ENCODE results near the gene EPB41L2.

The EPB41L2 gene

DNA sequence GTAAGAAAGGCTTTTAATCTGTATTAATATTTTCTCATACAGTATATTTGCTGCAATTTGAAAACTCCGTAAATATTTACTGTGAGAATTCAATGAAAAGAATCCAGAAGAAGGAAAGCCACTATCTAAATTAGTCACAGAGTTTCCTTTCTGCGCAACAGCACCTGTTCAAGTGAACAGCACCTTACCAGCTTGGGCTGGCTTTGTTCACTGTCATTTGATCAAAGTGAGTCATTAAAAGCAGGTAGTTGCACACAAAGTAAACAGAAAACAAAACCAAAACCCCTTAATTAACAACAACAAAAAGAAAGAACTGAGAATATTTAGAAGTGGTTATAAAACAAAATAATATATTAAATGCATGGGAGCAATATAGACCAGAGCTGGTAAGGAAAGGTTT, 223.0 kb downstream of the EPB41L2 start:
- no peaks in the 10 kb centered on the region for H3K4me1 ChIP-seq (ENCODE audit: control insufficient read depth, insufficient read depth, low read length, unreplicated experiment)
- no peaks in the 10 kb centered on the region for H3K27me3 ChIP-seq (ENCODE audit: insufficient read depth, low read length)
- no peak overlapping the region for H2AFZ ChIP-seq (ENCODE audit: low read length, unreplicated experiment)
- H3K4me3 ChIP-seq (ENCODE audit: low read depth, low read length) = no peak overlapping the region
- no peaks in the 10 kb centered on the region for H3K36me3 ChIP-seq (ENCODE audit: insufficient read depth, low read length)
- H3K79me2 ChIP-seq (ENCODE audit: control insufficient read depth, insufficient read depth, low read length, unreplicated experiment) = no peaks in the 10 kb centered on the region
- H3K27ac ChIP-seq (ENCODE audit: low read depth, low read length) = no peak overlapping the region

- H3K4me3 ChIP-seq (ENCODE audit: low read depth, low read length) = no peak overlapping the region
- no peak overlapping the region for H3K27ac ChIP-seq (ENCODE audit: low read depth, low read length)
Measured at GRCh38 chr6:130839379-130839778, 223.7 kb downstream of the EPB41L2 start.

DNA sequence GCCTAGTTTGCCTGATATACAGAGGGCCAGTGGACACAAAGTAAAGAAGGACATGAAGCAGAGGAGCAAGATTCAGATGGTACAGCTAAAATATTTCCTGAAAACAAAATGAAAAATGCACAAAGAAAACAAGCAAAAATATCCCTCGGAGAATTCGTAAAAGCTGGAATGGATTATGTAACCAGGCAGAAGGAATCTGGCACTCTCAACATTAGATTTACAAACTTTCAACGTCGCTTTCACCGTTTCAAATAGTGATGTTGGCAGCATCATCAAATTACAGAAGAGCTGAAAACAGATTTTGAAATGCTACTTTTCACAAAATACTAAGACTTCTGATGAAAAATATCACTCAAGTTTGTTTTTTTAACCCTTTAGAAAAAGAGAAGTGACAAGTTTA, 224.1 kb downstream of the EPB41L2 start:
- Histone ChIP-seq H3K27ac (ENCODE audit: low read depth, low read length) (no peak overlapping the region), H3K4me1 (ENCODE audit: control insufficient read depth, insufficient read depth, low read length, unreplicated experiment) (no peaks in the 10 kb centered on the region)

More at GRCh38 chr6:130839379-130839778, 223.7 kb downstream of the EPB41L2 start:
- no peaks in the 10 kb centered on the region for H3K79me2 ChIP-seq (ENCODE audit: control insufficient read depth, insufficient read depth, low read length, unreplicated experiment)
- no peaks in the 10 kb centered on the region for H3K4me1 ChIP-seq (ENCODE audit: control insufficient read depth, insufficient read depth, low read length, unreplicated experiment)
- H3K36me3 ChIP-seq (ENCODE audit: insufficient read depth, low read length) = no peaks in the 10 kb centered on the region
- no peaks in the 10 kb centered on the region for H3K27me3 ChIP-seq (ENCODE audit: insufficient read depth, low read length)
- H2AFZ ChIP-seq (ENCODE audit: low read length, unreplicated experiment) = no peak overlapping the region

DNA sequence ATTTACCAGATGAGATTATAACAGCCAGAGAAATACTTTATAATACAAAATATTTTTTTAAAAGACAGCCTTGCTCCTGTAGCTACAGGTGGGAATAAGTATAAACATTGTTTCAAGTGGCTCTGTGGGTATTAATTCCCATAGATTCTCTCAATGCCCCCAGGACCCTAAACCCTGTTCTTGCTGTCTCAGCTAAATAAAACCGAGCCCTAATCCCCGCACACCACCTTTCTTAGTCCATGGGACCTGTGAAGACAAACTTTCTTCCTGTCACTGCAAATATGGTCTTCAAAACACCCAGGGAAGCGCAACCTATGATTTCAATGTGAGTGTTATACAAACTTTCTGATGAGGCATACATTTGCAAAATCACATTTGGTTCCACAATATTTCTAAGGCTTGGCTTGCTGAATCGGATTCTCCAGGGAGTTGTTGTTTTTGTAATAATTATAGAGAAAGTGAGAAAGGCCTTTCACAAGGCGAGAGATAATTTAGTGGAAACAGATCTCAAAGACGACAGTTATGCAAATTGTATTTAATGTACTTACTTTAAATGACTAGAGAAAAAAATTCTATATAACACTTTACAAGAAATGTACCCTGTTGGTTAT, 224.7 kb downstream of the EPB41L2 start:
- Histone ChIP-seq H2AFZ (ENCODE audit: low read length, unreplicated experiment) (no peak overlapping the region), H3K27me3 (ENCODE audit: insufficient read depth, low read length) (no peaks in the 10 kb centered on the region), H3K4me3 (ENCODE audit: low read depth, low read length) (no peak overlapping the region), H3K36me3 (ENCODE audit: insufficient read depth, low read length) (no peaks in the 10 kb centered on the region), H3K27ac (ENCODE audit: low read depth, low read length) (no peak overlapping the region), H3K79me2 (ENCODE audit: control insufficient read depth, insufficient read depth, low read length, unreplicated experiment) (no peaks in the 10 kb centered on the region), H3K4me1 (ENCODE audit: control insufficient read depth, insufficient read depth, low read length, unreplicated experiment) (no peaks in the 10 kb centered on the region)

More for the DNA sequence above, 224.1 kb downstream of the EPB41L2 start:
- Histone ChIP-seq H3K79me2 (ENCODE audit: control insufficient read depth, insufficient read depth, low read length, unreplicated experiment) (no peaks in the 10 kb centered on the region), H3K4me3 (ENCODE audit: low read depth, low read length) (no peak overlapping the region), H2AFZ (ENCODE audit: low read length, unreplicated experiment) (no peak overlapping the region), H3K27me3 (ENCODE audit: insufficient read depth, low read length) (no peaks in the 10 kb centered on the region), H3K36me3 (ENCODE audit: insufficient read depth, low read length) (no peaks in the 10 kb centered on the region)

- no peaks in the 10 kb centered on the region for H3K27me3 ChIP-seq (ENCODE audit: insufficient read depth, low read length)
- H3K79me2 ChIP-seq (ENCODE audit: control insufficient read depth, insufficient read depth, low read length, unreplicated experiment) = no peaks in the 10 kb centered on the region
- H2AFZ ChIP-seq (ENCODE audit: low read length, unreplicated experiment) = no peak overlapping the region
- H3K27ac ChIP-seq (ENCODE audit: low read depth, low read length) = no peak overlapping the region
- H3K4me1 ChIP-seq (ENCODE audit: control insufficient read depth, insufficient read depth, low read length, unreplicated experiment) = no peaks in the 10 kb centered on the region
- H3K4me3 ChIP-seq (ENCODE audit: low read depth, low read length) = no peak overlapping the region
- no peaks in the 10 kb centered on the region for H3K36me3 ChIP-seq (ENCODE audit: insufficient read depth, low read length)
Measured at GRCh38 chr6:130837067-130837466, 226.0 kb downstream of the EPB41L2 start.

DNA sequence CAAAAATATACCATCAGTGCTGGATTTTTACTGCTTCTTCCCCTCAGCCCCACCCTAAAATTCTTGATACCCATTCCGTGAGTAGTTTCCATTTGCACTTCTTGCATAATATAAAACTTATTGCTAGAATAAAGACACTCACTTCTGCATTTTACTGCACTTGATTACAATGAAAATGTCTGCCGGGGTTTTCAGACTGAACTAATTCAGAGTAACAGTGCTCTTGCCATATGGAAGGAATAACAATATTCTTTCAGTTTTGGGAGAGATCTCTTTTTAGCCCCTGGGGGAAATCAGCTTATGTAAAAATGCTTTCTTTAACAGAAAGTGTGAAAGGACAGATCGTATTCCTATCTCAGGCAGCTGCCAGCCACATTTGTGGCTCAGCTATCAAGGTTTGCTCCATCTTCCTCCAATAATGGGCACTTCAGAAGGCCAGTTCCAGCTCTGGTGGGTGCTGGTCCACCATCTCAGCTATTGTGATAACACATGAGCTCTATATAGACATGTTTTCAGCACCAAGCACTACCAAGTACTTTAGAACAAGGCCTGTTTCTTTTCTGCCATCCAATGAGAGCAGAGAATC, 226.9 kb downstream of the EPB41L2 start:
- Histone ChIP-seq H3K4me3 (ENCODE audit: low read depth, low read length) (no peak overlapping the region), H3K36me3 (ENCODE audit: insufficient read depth, low read length) (no peaks in the 10 kb centered on the region), H3K4me1 (ENCODE audit: control insufficient read depth, insufficient read depth, low read length, unreplicated experiment) (no peaks in the 10 kb centered on the region)

DNA sequence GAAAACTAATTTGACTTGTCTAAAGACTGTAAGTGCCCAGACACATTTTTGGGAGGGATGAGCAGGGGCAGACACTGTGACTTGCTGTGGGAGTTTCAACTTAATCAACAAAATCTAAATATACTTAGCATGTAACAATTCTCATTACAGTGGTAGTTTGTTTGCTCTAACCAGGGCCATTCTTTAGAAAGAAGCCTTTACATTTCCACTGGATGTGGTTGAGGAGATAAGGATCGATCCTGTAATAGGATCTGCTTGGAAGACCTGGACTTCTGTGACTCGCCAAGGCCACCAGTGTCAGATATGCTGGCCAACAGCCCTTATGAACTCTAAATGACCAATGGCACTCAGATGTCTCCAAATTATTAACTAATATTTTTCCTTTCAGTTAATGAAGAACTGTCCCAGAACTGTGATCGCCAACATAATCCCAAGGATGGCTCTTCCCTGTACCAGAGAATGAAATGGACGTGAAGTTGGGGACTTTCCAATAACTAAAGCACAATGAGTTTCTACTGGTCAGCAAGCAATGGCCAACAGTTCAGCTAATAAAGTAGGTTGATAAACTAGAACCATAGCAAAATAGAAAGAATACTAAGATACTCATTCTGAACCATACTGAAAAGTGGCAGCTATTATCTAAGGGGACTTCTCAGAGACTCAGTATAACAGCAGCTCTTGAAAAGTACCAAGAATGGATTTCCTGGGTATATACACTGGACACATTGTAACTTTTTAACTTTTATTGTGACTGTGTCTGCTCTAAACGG, 228.4 kb downstream of the EPB41L2 start:
- H3K4me3 ChIP-seq (ENCODE audit: low read depth, low read length) = no peak overlapping the region
- H3K79me2 ChIP-seq (ENCODE audit: control insufficient read depth, insufficient read depth, low read length, unreplicated experiment) = no peaks in the 10 kb centered on the region
- H3K27ac ChIP-seq (ENCODE audit: low read depth, low read length) = no peak overlapping the region
- no peak overlapping the region for H2AFZ ChIP-seq (ENCODE audit: low read length, unreplicated experiment)
- H3K36me3 ChIP-seq (ENCODE audit: insufficient read depth, low read length) = no peaks in the 10 kb centered on the region
- no peaks in the 10 kb centered on the region for H3K4me1 ChIP-seq (ENCODE audit: control insufficient read depth, insufficient read depth, low read length, unreplicated experiment)
- no peaks in the 10 kb centered on the region for H3K27me3 ChIP-seq (ENCODE audit: insufficient read depth, low read length)

More for the DNA sequence above, 226.9 kb downstream of the EPB41L2 start:
- H3K79me2 ChIP-seq (ENCODE audit: control insufficient read depth, insufficient read depth, low read length, unreplicated experiment) = no peaks in the 10 kb centered on the region
- H3K27me3 ChIP-seq (ENCODE audit: insufficient read depth, low read length) = no peaks in the 10 kb centered on the region
- H2AFZ ChIP-seq (ENCODE audit: low read length, unreplicated experiment) = no peak overlapping the region
- H3K27ac ChIP-seq (ENCODE audit: low read depth, low read length) = no peak overlapping the region

DNA sequence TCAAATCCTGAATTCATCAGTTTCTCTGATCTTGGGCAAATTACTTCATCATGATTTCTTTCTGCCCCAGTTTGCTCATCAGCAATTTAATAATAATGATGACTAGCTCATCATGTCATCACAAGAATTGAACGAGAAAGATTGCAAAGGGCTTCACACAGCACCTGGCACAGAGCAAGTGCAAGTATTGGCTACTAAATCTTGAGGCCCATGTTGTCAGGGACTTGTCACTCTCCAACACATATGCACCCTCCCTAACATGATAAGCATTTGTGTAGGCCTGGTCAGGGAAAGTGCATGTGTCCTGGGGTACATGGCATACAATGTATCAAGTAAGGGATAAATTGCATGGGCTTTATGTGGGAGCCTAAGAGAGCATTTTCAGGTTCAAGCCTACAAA, 229.5 kb downstream of the EPB41L2 start:
- H3K27me3 ChIP-seq (ENCODE audit: insufficient read depth, low read length) = no peaks in the 10 kb centered on the region
- no peak overlapping the region for H3K27ac ChIP-seq (ENCODE audit: low read depth, low read length)
- no peak overlapping the region for H2AFZ ChIP-seq (ENCODE audit: low read length, unreplicated experiment)
- H3K4me1 ChIP-seq (ENCODE audit: control insufficient read depth, insufficient read depth, low read length, unreplicated experiment) = no peaks in the 10 kb centered on the region
- no peaks in the 10 kb centered on the region for H3K79me2 ChIP-seq (ENCODE audit: control insufficient read depth, insufficient read depth, low read length, unreplicated experiment)
- no peaks in the 10 kb centered on the region for H3K36me3 ChIP-seq (ENCODE audit: insufficient read depth, low read length)
- no peak overlapping the region for H3K4me3 ChIP-seq (ENCODE audit: low read depth, low read length)

- no peaks in the 10 kb centered on the region for H3K27me3 ChIP-seq (ENCODE audit: insufficient read depth, low read length)
- H3K4me3 ChIP-seq (ENCODE audit: low read depth, low read length) = no peak overlapping the region
- H3K79me2 ChIP-seq (ENCODE audit: control insufficient read depth, insufficient read depth, low read length, unreplicated experiment) = no peaks in the 10 kb centered on the region
- no peak overlapping the region for H2AFZ ChIP-seq (ENCODE audit: low read length, unreplicated experiment)
- no peaks in the 10 kb centered on the region for H3K36me3 ChIP-seq (ENCODE audit: insufficient read depth, low read length)
- H3K4me1 ChIP-seq (ENCODE audit: control insufficient read depth, insufficient read depth, low read length, unreplicated experiment) = no peaks in the 10 kb centered on the region
- H3K27ac ChIP-seq (ENCODE audit: low read depth, low read length) = no peak overlapping the region
Measured at GRCh38 chr6:130831607-130832006, 231.4 kb downstream of the EPB41L2 start.

- Histone ChIP-seq H3K4me3 (ENCODE audit: low read depth, low read length) (no peak overlapping the region), H3K4me1 (ENCODE audit: control insufficient read depth, insufficient read depth, low read length, unreplicated experiment) (no peaks in the 10 kb centered on the region), H3K79me2 (ENCODE audit: control insufficient read depth, insufficient read depth, low read length, unreplicated experiment) (no peaks in the 10 kb centered on the region), H2AFZ (ENCODE audit: low read length, unreplicated experiment) (no peak overlapping the region), H3K27ac (ENCODE audit: low read depth, low read length) (no peak overlapping the region), H3K27me3 (ENCODE audit: insufficient read depth, low read length) (no peaks in the 10 kb centered on the region), H3K36me3 (ENCODE audit: insufficient read depth, low read length) (no peaks in the 10 kb centered on the region)
Measured at GRCh38 chr6:130829333-130829910, 233.6 kb downstream of the EPB41L2 start.

All from ACC112 (cell line).